SK-N-SH (cell line): Measurements from ENCODE around the gene AXIN1.

ENCODE experiments used
- CHD2 ChIP-seq: fragments of 150-350 bp; IDR thresholded peaks from 2 replicates; pipeline ENCODE4 v1.6.1; 2018; ENCODE audit warnings: low read length; ENCODE audit not compliant: partially characterized antibody
- ELF1 ChIP-seq: IDR thresholded peaks from 2 replicates; pipeline ENCODE4 v1.4.0; 2012
- EP300 ChIP-seq, 2 experiments: IDR thresholded peaks; 2 replicates each; pipeline versions ENCODE4 v1.4.0 to v1.6.1; 2012; ENCODE audit warnings: borderline replicate concordance in 1 of 2, low read depth in 1 of 2, low read length in 1 of 2
- MEF2A ChIP-seq: IDR thresholded peaks from 2 replicates; pipeline ENCODE4 v1.4.0; 2012; ENCODE audit warnings: low read depth, borderline replicate concordance
- MXI1 ChIP-seq: IDR thresholded peaks from 2 replicates; pipeline ENCODE4 v1.6.1; 2012; ENCODE audit warnings: mild to moderate bottlenecking, low read depth, low read length, improper control_type of control experiment
- NFIC ChIP-seq: IDR thresholded peaks from 2 replicates; pipeline ENCODE4 v1.4.0; 2012; ENCODE audit warnings: borderline replicate concordance
- POLR2AphosphoS5 ChIP-seq: IDR thresholded peaks from 2 replicates; pipeline ENCODE4 v1.6.1; 2012; ENCODE audit warnings: low read depth, low read length
- RAD21 ChIP-seq: IDR thresholded peaks from 2 replicates; pipeline ENCODE4 v1.6.1; 2012; ENCODE audit warnings: mild to moderate bottlenecking, low read length
- RCOR1 ChIP-seq: fragments of 150-350 bp; IDR thresholded peaks from 2 replicates; pipeline ENCODE4 v1.6.1; 2017; ENCODE audit warnings: antibody characterized with exemption, low read length
- SIN3A ChIP-seq: IDR thresholded peaks from 2 replicates; pipeline ENCODE4 v1.6.1; 2012; ENCODE audit warnings: low read depth, mild to moderate bottlenecking, low read length, moderate library complexity, borderline replicate concordance
- SMC3 ChIP-seq: IDR thresholded peaks from 2 replicates; pipeline ENCODE4 v1.6.1; 2012; ENCODE audit warnings: low read depth, low read length, improper control_type of control experiment
- TAF1 ChIP-seq: IDR thresholded peaks from 2 replicates; pipeline ENCODE4 v1.6.1; 2012; ENCODE audit warnings: low read depth, mild to moderate bottlenecking, low read length, moderate library complexity, borderline replicate concordance
- USF1 ChIP-seq: IDR thresholded peaks from 2 replicates; pipeline ENCODE4 v1.4.0; 2012; ENCODE audit warnings: low read depth, borderline replicate concordance
- TF ChIP-seq, protein P1 (sequence below): fragments of 200-600 bp; sonication (generic); IDR thresholded peaks from 2 replicates; pipeline ENCODE4 v1.6.1; 2017; ENCODE audit warnings: antibody characterized with exemption, mild to moderate bottlenecking, moderate library complexity

- TF ChIP-seq, protein P1, sequence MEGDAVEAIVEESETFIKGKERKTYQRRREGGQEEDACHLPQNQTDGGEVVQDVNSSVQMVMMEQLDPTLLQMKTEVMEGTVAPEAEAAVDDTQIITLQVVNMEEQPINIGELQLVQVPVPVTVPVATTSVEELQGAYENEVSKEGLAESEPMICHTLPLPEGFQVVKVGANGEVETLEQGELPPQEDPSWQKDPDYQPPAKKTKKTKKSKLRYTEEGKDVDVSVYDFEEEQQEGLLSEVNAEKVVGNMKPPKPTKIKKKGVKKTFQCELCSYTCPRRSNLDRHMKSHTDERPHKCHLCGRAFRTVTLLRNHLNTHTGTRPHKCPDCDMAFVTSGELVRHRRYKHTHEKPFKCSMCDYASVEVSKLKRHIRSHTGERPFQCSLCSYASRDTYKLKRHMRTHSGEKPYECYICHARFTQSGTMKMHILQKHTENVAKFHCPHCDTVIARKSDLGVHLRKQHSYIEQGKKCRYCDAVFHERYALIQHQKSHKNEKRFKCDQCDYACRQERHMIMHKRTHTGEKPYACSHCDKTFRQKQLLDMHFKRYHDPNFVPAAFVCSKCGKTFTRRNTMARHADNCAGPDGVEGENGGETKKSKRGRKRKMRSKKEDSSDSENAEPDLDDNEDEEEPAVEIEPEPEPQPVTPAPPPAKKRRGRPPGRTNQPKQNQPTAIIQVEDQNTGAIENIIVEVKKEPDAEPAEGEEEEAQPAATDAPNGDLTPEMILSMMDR: no peak
- no peak for TF ChIP-seq SIN3A
- TF ChIP-seq RAD21: no peak
- no peak for TF ChIP-seq ELF1
- TF ChIP-seq CHD2: no peak
- no peak for TF ChIP-seq MXI1
- TF ChIP-seq USF1: no peak
- TF ChIP-seq SMC3: no peak
- no peak for TF ChIP-seq MEF2A
- TF ChIP-seq RCOR1: no peak
- no peak for TF ChIP-seq POLR2AphosphoS5
- no peak for TF ChIP-seq EP300 (IDR thresholded peaks at IDR 0.05; ENCODE audit: borderline replicate concordance in 1 of 2, low read depth in 1 of 2, low read length in 1 of 2)
- TF ChIP-seq NFIC: no peak
- TF ChIP-seq TAF1: no peak
Measured at GRCh38 chr16:337437-337836, 15.1 kb downstream of the AXIN1 start.
